Brain pericyte (primary cell): ENCODE measurements around the gene C10orf71.
A peak's percentile ranks its signal among the peaks of the same experiment; 100 is the strongest.

Experiments used
- DNase-seq: peaks from one replicate; pipeline ENCODE4 v3.0.0-alpha.2; 2012; ENCODE audit warnings: low read depth, low spot score

Gene C10orf71

GRCh38 chr10:49335364-49335972 is 36.5 kb downstream of the C10orf71 start:
- DNase-seq = no peak

- DNase-seq = no peak
Observed at GRCh38 chr10:49338604-49339003, 39.6 kb downstream of the C10orf71 start.

- DNase-seq = no peak
Observed at GRCh38 chr10:49344840-49345239, 45.9 kb downstream of the C10orf71 start.

- DNase-seq = no peak
Observed at GRCh38 chr10:49347342-49347741, 48.4 kb downstream of the C10orf71 start.

GRCh38 chr10:49347827-49348226 is 48.9 kb downstream of the C10orf71 start:
- DNase-seq = no peak

GRCh38 chr10:49348593-49348992 is 49.6 kb downstream of the C10orf71 start:
- no peak for DNase-seq

GRCh38 chr10:49349390-49349789 is 50.4 kb downstream of the C10orf71 start:
- no peak for DNase-seq

- no peak for DNase-seq
Observed at GRCh38 chr10:49350138-49350537, 51.2 kb downstream of the C10orf71 start.

GRCh38 chr10:49350846-49351532 is 52.0 kb downstream of the C10orf71 start:
- DNase-seq = no peak

- no peak for DNase-seq
Observed at GRCh38 chr10:49351669-49352068, 52.7 kb downstream of the C10orf71 start.

- no peak for DNase-seq
Observed at GRCh38 chr10:49352323-49352722, 53.4 kb downstream of the C10orf71 start.

GRCh38 chr10:49353026-49353894 is 54.3 kb downstream of the C10orf71 start:
- DNase-seq = peak; percentile 18

GRCh38 chr10:49353895-49354566 is 55.1 kb downstream of the C10orf71 start:
- DNase-seq = no peak

GRCh38 chr10:49354593-49354992 is 55.6 kb downstream of the C10orf71 start:
- no peak for DNase-seq

GRCh38 chr10:49355221-49355620 is 56.3 kb downstream of the C10orf71 start:
- no peak for DNase-seq

GRCh38 chr10:49356181-49356580 is 57.2 kb downstream of the C10orf71 start:
- DNase-seq = no peak

GRCh38 chr10:49356944-49357343 is 58.0 kb downstream of the C10orf71 start:
- no peak for DNase-seq

- DNase-seq = no peak
Observed at GRCh38 chr10:49357910-49358309, 58.9 kb downstream of the C10orf71 start.

- peak; percentile 80 for DNase-seq
Observed at GRCh38 chr10:49359349-49360270, 60.6 kb downstream of the C10orf71 start.

GRCh38 chr10:49360271-49361177 is 61.6 kb downstream of the C10orf71 start:
- DNase-seq = no peak
